ENCODE data around the gene LEF1.

- TF ChIP-seq, protein P1, sequence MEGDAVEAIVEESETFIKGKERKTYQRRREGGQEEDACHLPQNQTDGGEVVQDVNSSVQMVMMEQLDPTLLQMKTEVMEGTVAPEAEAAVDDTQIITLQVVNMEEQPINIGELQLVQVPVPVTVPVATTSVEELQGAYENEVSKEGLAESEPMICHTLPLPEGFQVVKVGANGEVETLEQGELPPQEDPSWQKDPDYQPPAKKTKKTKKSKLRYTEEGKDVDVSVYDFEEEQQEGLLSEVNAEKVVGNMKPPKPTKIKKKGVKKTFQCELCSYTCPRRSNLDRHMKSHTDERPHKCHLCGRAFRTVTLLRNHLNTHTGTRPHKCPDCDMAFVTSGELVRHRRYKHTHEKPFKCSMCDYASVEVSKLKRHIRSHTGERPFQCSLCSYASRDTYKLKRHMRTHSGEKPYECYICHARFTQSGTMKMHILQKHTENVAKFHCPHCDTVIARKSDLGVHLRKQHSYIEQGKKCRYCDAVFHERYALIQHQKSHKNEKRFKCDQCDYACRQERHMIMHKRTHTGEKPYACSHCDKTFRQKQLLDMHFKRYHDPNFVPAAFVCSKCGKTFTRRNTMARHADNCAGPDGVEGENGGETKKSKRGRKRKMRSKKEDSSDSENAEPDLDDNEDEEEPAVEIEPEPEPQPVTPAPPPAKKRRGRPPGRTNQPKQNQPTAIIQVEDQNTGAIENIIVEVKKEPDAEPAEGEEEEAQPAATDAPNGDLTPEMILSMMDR (IDR thresholded peaks at IDR 0.05 in 2 of 3, conservative IDR thresholded peaks at IDR 0.05 in 1 of 3; ENCODE audit: borderline replicate concordance in 1 of 3, insufficient read depth in 1 of 3, low read depth in 2 of 3, low read length in 2 of 3), result no peak
- TF ChIP-seq EZH2 (IDR thresholded peaks at IDR 0.05), result no peak
These were observed 119.7 kb downstream of the LEF1 start for GRCh38 chr4:108048997-108049396.
